GM12878 (cell line): ENCODE measurements around the gene IQSEC2. TPM values are rescaled to one million over a fixed set of nuclear protein-coding genes. Genes with fewer than 3 reads are reported as not detected.

Source experiments
- ATAC-seq: fragments of 200-7000 bp; cut with Tn5 transposase; 3 replicates; pipeline ENCODE4 v1.9.1; 2020; ENCODE audit warnings: mild to moderate bottlenecking, moderate library complexity
- BruUV-seq: library from RNA; stranded (reverse); fragments of 400-500 nt; replicated peaks from 2 replicates; lab custom pipeline; 2021; lab: Mats Ljungman, UMichigan
- CTCF ChIA-PET: fragments of 300-600 bp; sonication (Branson Sonifier 250); formaldehyde crosslinking; extraction: SDS; loops from one replicate; lab custom pipeline; 2021; ENCODE audit warnings: inconsistent platforms; lab: Yijun Ruan, JAX
- POLR2A ChIA-PET: fragments of 350-600 bp; formaldehyde crosslinking; extraction: SDS; loops from one replicate; lab custom pipeline; 2021; ENCODE audit warnings: inconsistent platforms; lab: Charles Lee
- RAD21 ChIA-PET: fragments of 300-600 bp; sonication (Branson Sonifier 250); formaldehyde crosslinking; loops from one replicate; lab custom pipeline; 2023; ENCODE audit warnings: antibody characterized with exemption; ENCODE audit not compliant: unreplicated experiment; lab: Charles Lee
- SMC1A ChIA-PET: fragments of 300-600 bp; sonication (Branson Sonifier 250); formaldehyde crosslinking; loops from one replicate; lab custom pipeline; 2023; ENCODE audit not compliant: unreplicated experiment, uncharacterized antibody; lab: Charles Lee
- DNase-seq: peaks from one replicate; pipeline ENCODE4 v3.0.0-alpha.2; 2011; ENCODE audit warnings: low read depth, low spot score
- FAIRE-seq: peaks from 3 replicates; lab custom pipeline; 2011; peaks lifted over from hg19 to GRCh38; lab: Jason Lieb, UNC
- H2AFZ ChIP-seq: 2 replicates; pipeline ENCODE4 v1.6.0; 2011; ENCODE audit warnings: low read depth, low read length, control low read depth; ENCODE audit not compliant: control insufficient read depth
- H3K27ac ChIP-seq: 2 replicates; pipeline ENCODE4 v1.5.1; 2011; ENCODE audit warnings: control low read depth; ENCODE audit not compliant: control insufficient read depth, insufficient read depth
- H3K27me3 ChIP-seq, 2 experiments: replicated peaks in 1 of 2; 2 replicates each; pipeline versions ENCODE4 v1.6.0 to v1.6.1; 2011; ENCODE audit warnings: low read length in 1 of 2; ENCODE audit not compliant: control insufficient read depth in 2 of 2, insufficient read depth in 2 of 2
- H3K36me3 ChIP-seq, 2 experiments: 2 replicates each; pipeline ENCODE4 v1.5.1; 2011; ENCODE audit warnings: low read length in 1 of 2; ENCODE audit not compliant: control insufficient read depth in 2 of 2, insufficient read depth in 2 of 2
- H3K4me1 ChIP-seq: 2 replicates; pipeline ENCODE4 v1.6.1; 2011; ENCODE audit warnings: mild to moderate bottlenecking, low read length, moderate library complexity, mixed read lengths; ENCODE audit not compliant: control insufficient read depth, insufficient read depth
- H3K4me2 ChIP-seq: 2 replicates; pipeline ENCODE4 v1.6.0; 2011; ENCODE audit warnings: control low read depth; ENCODE audit not compliant: control insufficient read depth, insufficient read depth
- H3K4me3 ChIP-seq: fragments of 200-600 bp; sonication (generic); 2 replicates; pipeline ENCODE4 v1.5.1; 2016
- H3K79me2 ChIP-seq: 2 replicates; pipeline ENCODE4 v1.6.0; 2011; ENCODE audit warnings: low read length; ENCODE audit not compliant: control insufficient read depth, insufficient read depth
- H3K9ac ChIP-seq: 2 replicates; pipeline ENCODE4 v1.8.0; 2011; ENCODE audit warnings: low read length, control low read depth, mixed read lengths; ENCODE audit not compliant: control insufficient read depth, insufficient read depth
- H3K9me3 ChIP-seq: replicated peaks from 3 replicates; pipeline ENCODE4 v1.5.1; 2011; ENCODE audit warnings: mild to moderate bottlenecking, low read length; ENCODE audit not compliant: control insufficient read depth, insufficient read depth
- H4K20me1 ChIP-seq: 2 replicates; pipeline ENCODE4 v1.6.0; 2011; ENCODE audit not compliant: control insufficient read depth, insufficient read depth
- NR2C2 ChIP-seq: IDR thresholded peaks from 2 replicates; pipeline ENCODE4 v1.6.1; 2011; ENCODE audit warnings: borderline replicate concordance, low read depth; ENCODE audit not compliant: control insufficient read depth, insufficient read length
- SMAD5 ChIP-seq: IDR thresholded peaks from 2 replicates; pipeline ENCODE4 v1.6.1; 2016; ENCODE audit warnings: antibody characterized with exemption, low read depth
- TCF12 ChIP-seq: IDR thresholded peaks from 2 replicates; pipeline ENCODE4 v1.6.1; 2011; ENCODE audit warnings: low read depth, mild to moderate bottlenecking, low read length
- WRNIP1 ChIP-seq: IDR thresholded peaks from 2 replicates; pipeline ENCODE4 v1.6.1; 2011; ENCODE audit warnings: low read depth, low read length, improper control_type of control experiment, borderline replicate concordance
- WGBS: methylation state at CpG from one replicate; pipeline ENCODE4 v1.1.6; 2016; ENCODE audit warnings: low lambda C conversion rate; ENCODE audit not compliant: insufficient replicate concordance, insufficient coverage; ENCODE audit errors: missing lambda C conversion rate; 5-methylcytosine and 5-hydroxymethylcytosine counted together
- in situ Hi-C: fragments of 300-500 bp; cut with MboI; formaldehyde crosslinking; loops from 9 replicates; pipeline ENCODE4 v1.14.3; 2018; ENCODE audit warnings: mixed read lengths
- intact Hi-C: fragments of 100-400 bp; cut with micrococcal nuclease; formaldehyde crosslinking; loops from one replicate; pipeline ENCODE4 v1.14.2; 2022; ENCODE audit not compliant: unreplicated experiment
- polyA plus RNA-seq, 11 experiments: library from polyadenylated mRNA; depleted of rRNA in 4 of 11; unstranded in 6 of 11; stranded (reverse) in 5 of 11; fragments of >200 nt; fragmentation: Nextera tagmentation in 4 of 11; fragmentation: Illumina TruSeq in 1 of 11; extraction: Ambion mirVana in 4 of 11; extraction: Trizol in 1 of 11; gene quantifications; 1 replicate in 1 of 11; 2 replicates in 10 of 11; pipeline versions ENCODE4 v1.2.1 to v1.2.3, GENCODE V29; 2011 to 2016; ENCODE audit warnings: inconsistent platforms in 2 of 11, missing spikeins in 2 of 11, low read depth in 1 of 11
- total RNA-seq, 4 experiments: library from RNA; depleted of rRNA in 3 of 4; stranded (reverse); fragments of >200 nt in 3 of 4; fragmentation: Illumina TruSeq in 1 of 4; extraction: Trizol in 1 of 4; gene quantifications; 2 replicates each; pipeline versions ENCODE4 v1.2.1 to v1.2.3, GENCODE V29; 2013 to 2021
- TF ChIP-seq, protein P1 (sequence below): fragments of 450-650 bp; IDR thresholded peaks from 2 replicates; pipeline ENCODE4 v1.6.1; 2014; ENCODE audit warnings: mild to moderate bottlenecking

IQSEC2 gene
- total and polyA plus RNA-seq, 10 of the 15 experiments (the other 5 are each of a cell fraction or from before 2014, with no cell fraction given) = 0.01 to 0.23 (median 0.04) TPM; not detected in 3

DNA sequence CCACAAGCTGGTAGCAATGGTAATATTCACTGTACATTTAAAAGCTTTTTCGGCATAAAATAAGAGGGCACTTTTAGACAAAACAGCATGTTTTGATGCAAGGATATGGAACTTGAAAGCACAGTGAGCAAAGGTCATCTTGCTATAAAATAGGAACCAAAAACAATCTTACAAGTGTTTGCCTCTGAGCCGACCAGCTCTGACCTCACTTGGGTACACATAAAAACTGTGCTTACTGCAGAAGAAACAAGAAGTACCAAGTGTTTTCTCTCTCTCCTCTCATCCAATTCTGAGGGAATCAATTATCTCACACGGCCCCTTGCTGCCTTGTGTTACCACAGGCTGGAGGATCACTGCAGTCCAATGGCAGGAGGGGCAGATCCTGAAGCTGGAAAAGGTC, 4.8 kb upstream of the IQSEC2 start:
- intact Hi-C loops (no loop called here), in situ Hi-C loops (no loop called here)
- ChIA-PET RAD21 (interaction anchor here (1.0 to 1.6 kb wide), 3 partner anchors 24 to 160 kb away, joined by 4 to 7 read pairs (median 6); no protein-coding TSS in a partner anchor), CTCF (interaction anchor here (0.8 to 7.0 kb wide), 12 partner anchors 11 to 196 kb away, joined by 3 to 61 read pairs (median 4); no protein-coding TSS in a partner anchor), SMC1A (interaction anchor here (0.6 to 1.3 kb wide), 9 partner anchors 8 to 196 kb away, joined by 3 to 6 read pairs (median 3); no protein-coding TSS in a partner anchor), POLR2A (no interaction called here)
- Histone ChIP-seq H3K4me1 (no peaks in the 10 kb centered on the region; the same call in 1 of the 2 replicates), H3K4me2 (no peak overlapping the region), H3K27ac (no peak overlapping the region), H3K27me3 (peaks cover 0 to 2% of the 10 kb centered on the region in 2 experiments; a peak in 1 of 4 replicates), H3K4me3 (no peak overlapping the region), H3K9ac (no peak overlapping the region), H3K9me3 (no peaks in the 10 kb centered on the region), H3K36me3 (no peaks in the 10 kb centered on the region), H2AFZ (no peak overlapping the region), H3K79me2 (no peaks in the 10 kb centered on the region), H4K20me1 (no peaks in the 10 kb centered on the region)
- WGBS = 32% methylated on average over 3 of the region's 3 CpGs
- DNase-seq (no peak), ATAC-seq (no peak), FAIRE-seq (no peak)
- no TSS peak for BruUV-seq
- TF ChIP-seq, protein P1, sequence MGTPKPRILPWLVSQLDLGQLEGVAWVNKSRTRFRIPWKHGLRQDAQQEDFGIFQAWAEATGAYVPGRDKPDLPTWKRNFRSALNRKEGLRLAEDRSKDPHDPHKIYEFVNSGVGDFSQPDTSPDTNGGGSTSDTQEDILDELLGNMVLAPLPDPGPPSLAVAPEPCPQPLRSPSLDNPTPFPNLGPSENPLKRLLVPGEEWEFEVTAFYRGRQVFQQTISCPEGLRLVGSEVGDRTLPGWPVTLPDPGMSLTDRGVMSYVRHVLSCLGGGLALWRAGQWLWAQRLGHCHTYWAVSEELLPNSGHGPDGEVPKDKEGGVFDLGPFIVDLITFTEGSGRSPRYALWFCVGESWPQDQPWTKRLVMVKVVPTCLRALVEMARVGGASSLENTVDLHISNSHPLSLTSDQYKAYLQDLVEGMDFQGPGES = no peak
- TF ChIP-seq TCF12 (no peak), WRNIP1 (no peak)

DNA sequence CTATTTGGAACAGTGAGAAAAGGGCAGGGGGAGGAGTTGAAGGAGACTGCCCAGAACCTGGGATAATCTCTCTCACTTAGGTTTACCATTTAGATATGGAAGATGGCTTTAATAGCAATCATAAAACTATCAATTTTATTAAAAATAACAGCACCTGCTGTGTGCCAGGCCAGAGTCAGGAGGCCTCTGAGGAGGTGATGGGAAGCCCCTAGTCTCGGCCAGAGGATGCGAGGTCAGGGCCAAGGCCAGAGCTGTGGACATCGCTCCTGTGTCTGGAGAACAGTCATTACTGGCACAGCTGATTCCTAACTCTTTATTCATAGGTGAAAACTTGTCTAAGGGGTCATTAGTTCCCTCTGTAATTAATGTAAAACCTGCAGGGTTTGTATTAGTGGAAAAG, 4.2 kb upstream of the IQSEC2 start:
- WGBS = 14% methylated on average over 3 of the region's 3 CpGs
- intact Hi-C loops = no loop called here
- FAIRE-seq = no peak

More for the DNA sequence above, 4.2 kb upstream of the IQSEC2 start:
- no peak for DNase-seq
- H3K9me3 ChIP-seq = no peaks in the 10 kb centered on the region
- no peak for TF ChIP-seq NR2C2
- TF ChIP-seq SMAD5 = no peak
- TF ChIP-seq, all 136 proteins: peak for 0
- no peak overlapping the region for H3K4me3 ChIP-seq
- H3K9ac ChIP-seq = no peak overlapping the region
- no peaks in the 10 kb centered on the region; the same call in 1 of the 2 replicates for H3K4me1 ChIP-seq
- ChIA-PET CTCF (interaction anchor here (0.8 to 7.0 kb wide), 11 partner anchors 11 to 197 kb away, joined by 3 to 61 read pairs (median 4); no protein-coding TSS in a partner anchor), POLR2A (no interaction called here), RAD21 (interaction anchor here (1.0 to 1.6 kb wide), 3 partner anchors 25 to 160 kb away, joined by 4 to 7 read pairs (median 6); no protein-coding TSS in a partner anchor), SMC1A (interaction anchor here (0.6 to 1.3 kb wide), 9 partner anchors 9 to 197 kb away, joined by 3 to 6 read pairs (median 3); no protein-coding TSS in a partner anchor)
- in situ Hi-C loops = no loop called here
- no TSS peak for BruUV-seq
- no peak overlapping the region for H3K27ac ChIP-seq
- H3K27me3 ChIP-seq = peaks cover 0 to 2% of the 10 kb centered on the region in 2 experiments; a peak in 1 of 4 replicates
- no peak overlapping the region for H3K4me2 ChIP-seq
- no peak overlapping the region for H2AFZ ChIP-seq
- H3K36me3 ChIP-seq = no peaks in the 10 kb centered on the region
- H4K20me1 ChIP-seq = no peaks in the 10 kb centered on the region
- no peak for ATAC-seq
- H3K79me2 ChIP-seq = no peaks in the 10 kb centered on the region
